ENCODE data around the gene TXNRD1.

The TXNRD1 gene

GRCh38 chr12:104223712-104224111, 8.1 kb downstream of the TXNRD1 start:
- TF ChIP-seq FOXP2 (optimal IDR thresholded peaks at IDR 0.05; ENCODE audit: borderline replicate concordance, extremely low read depth, extremely low read length, insufficient read depth) (no peak), TAF1 (IDR thresholded peaks at IDR 0.05; ENCODE audit: borderline replicate concordance, insufficient read depth, low read length) (no peak), SIN3A (IDR thresholded peaks at IDR 0.05; ENCODE audit: borderline replicate concordance, insufficient read depth, low read length) (no peak), POLR2AphosphoS5 (IDR thresholded peaks at IDR 0.05; ENCODE audit: low read depth, low read length) (no peak)
- TF ChIP-seq, protein P1, sequence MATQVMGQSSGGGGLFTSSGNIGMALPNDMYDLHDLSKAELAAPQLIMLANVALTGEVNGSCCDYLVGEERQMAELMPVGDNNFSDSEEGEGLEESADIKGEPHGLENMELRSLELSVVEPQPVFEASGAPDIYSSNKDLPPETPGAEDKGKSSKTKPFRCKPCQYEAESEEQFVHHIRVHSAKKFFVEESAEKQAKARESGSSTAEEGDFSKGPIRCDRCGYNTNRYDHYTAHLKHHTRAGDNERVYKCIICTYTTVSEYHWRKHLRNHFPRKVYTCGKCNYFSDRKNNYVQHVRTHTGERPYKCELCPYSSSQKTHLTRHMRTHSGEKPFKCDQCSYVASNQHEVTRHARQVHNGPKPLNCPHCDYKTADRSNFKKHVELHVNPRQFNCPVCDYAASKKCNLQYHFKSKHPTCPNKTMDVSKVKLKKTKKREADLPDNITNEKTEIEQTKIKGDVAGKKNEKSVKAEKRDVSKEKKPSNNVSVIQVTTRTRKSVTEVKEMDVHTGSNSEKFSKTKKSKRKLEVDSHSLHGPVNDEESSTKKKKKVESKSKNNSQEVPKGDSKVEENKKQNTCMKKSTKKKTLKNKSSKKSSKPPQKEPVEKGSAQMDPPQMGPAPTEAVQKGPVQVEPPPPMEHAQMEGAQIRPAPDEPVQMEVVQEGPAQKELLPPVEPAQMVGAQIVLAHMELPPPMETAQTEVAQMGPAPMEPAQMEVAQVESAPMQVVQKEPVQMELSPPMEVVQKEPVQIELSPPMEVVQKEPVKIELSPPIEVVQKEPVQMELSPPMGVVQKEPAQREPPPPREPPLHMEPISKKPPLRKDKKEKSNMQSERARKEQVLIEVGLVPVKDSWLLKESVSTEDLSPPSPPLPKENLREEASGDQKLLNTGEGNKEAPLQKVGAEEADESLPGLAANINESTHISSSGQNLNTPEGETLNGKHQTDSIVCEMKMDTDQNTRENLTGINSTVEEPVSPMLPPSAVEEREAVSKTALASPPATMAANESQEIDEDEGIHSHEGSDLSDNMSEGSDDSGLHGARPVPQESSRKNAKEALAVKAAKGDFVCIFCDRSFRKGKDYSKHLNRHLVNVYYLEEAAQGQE (IDR thresholded peaks at IDR 0.05; ENCODE audit: insufficient read depth in 1 of 2, low read depth in 2 of 2, low read length in 2 of 2) = no peak

- TF ChIP-seq FOXP2 (optimal IDR thresholded peaks at IDR 0.05; ENCODE audit: borderline replicate concordance, extremely low read depth, extremely low read length, insufficient read depth) (no peak), SIN3A (IDR thresholded peaks at IDR 0.05; ENCODE audit: borderline replicate concordance, insufficient read depth, low read length) (no peak), POLR2AphosphoS5 (IDR thresholded peaks at IDR 0.05; ENCODE audit: low read depth, low read length) (no peak), TAF1 (IDR thresholded peaks at IDR 0.05; ENCODE audit: borderline replicate concordance, insufficient read depth, low read length) (no peak)
- TF ChIP-seq, protein P1 (IDR thresholded peaks at IDR 0.05; ENCODE audit: insufficient read depth in 1 of 2, low read depth in 2 of 2, low read length in 2 of 2) = no peak
Observed at GRCh38 chr12:104226672-104227071, 11.1 kb downstream of the TXNRD1 start.

DNA sequence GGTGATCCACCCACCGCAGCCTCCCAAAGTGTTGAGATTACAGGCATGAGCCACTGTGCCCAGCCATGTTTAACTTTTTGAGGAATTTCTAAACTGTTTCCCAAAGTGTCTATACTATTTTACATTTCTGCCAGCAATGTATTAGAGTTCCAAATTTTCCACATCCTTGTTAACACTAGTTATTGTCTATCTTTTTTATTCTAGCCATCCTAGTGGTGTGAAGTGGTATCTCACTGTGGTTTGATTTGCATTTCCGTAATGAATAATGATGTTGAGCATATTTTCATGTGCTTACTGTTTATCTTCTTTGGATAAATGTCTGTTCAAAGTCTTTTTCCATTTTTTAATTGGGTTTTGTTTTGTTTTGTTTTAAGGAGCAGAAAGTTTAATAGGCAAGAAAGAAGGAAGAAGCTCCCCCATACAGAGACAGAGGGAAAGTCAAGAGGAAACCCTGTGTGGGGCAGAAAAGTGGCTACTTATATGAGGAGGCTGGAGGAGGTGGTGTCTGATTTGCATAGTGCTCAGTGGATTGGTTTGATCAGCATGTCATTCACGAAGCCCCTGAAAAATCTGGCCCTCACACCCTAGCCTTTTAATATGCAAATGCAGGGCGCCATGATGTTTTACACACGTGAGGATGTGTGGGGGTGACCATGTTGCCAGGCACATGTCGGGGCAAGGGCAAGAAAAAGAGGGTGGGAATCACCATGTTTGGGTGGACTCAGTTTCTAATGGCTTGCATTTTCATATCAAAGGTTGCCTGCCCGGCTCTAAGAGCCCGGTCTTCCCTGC, 14.9 kb downstream of the TXNRD1 start:
- TF ChIP-seq, protein P1 (IDR thresholded peaks at IDR 0.05; ENCODE audit: insufficient read depth in 1 of 2, low read depth in 2 of 2, low read length in 2 of 2) = no peak
- no peak for TF ChIP-seq TAF1 (IDR thresholded peaks at IDR 0.05; ENCODE audit: borderline replicate concordance, insufficient read depth, low read length)

DNA sequence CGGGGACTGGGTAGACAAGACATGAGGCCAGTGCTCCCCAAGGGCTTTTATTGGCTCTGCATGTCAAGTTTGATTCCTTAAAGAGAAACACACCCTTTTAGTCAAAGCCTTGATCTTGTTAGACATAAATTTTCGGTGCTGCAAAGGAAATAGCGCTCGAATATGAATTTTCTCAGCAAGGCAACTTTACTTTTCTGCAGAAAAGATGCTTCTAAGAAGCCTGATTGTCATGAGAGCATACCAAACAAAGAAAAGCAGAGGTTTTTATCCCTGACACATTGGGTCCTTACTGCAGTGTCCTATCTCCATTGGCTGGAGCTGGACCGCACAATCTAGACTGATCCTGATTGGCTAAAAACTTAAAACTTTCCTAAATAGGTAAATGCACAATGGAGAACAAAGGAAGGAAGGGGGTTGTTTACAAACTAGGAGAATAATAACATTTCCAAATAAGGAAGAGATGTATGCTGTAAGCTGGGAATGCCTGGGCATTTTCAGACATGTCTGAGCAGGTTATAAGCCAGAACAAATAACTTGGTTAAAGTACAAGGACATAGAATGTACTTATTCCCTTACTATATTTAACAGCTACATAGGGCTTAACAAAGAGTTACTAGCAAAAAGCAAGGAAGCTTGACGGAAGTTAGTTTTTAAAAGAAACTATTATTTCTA, 17.2 kb downstream of the TXNRD1 start:
- TF ChIP-seq TAF1 (IDR thresholded peaks at IDR 0.05; ENCODE audit: borderline replicate concordance, insufficient read depth, low read length) = no peak
- no peak for TF ChIP-seq FOXP2 (optimal IDR thresholded peaks at IDR 0.05; ENCODE audit: borderline replicate concordance, extremely low read depth, extremely low read length, insufficient read depth)
- no peak for TF ChIP-seq SIN3A (IDR thresholded peaks at IDR 0.05; ENCODE audit: borderline replicate concordance, insufficient read depth, low read length)
- TF ChIP-seq POLR2AphosphoS5 (IDR thresholded peaks at IDR 0.05; ENCODE audit: low read depth, low read length) = no peak
- TF ChIP-seq, protein P1 (IDR thresholded peaks at IDR 0.05; ENCODE audit: insufficient read depth in 1 of 2, low read depth in 2 of 2, low read length in 2 of 2) = no peak

All from PFSK-1 (cell line).